AG09309 (cell line): ENCODE results near the gene TOX2.

Source experiments
- DNase-seq: peaks from one replicate; pipeline ENCODE4 v3.0.0-alpha.2; 2010; ENCODE audit warnings: low read depth
- H3K4me3 ChIP-seq: 2 replicates; pipeline ENCODE4 v1.5.1; 2011; ENCODE audit warnings: mild to moderate bottlenecking, low read depth, low read length, moderate library complexity; ENCODE audit not compliant: control insufficient read depth
- TF ChIP-seq, protein P1 (sequence below): IDR thresholded peaks from 2 replicates; pipeline ENCODE4 v1.5.1; 2011; ENCODE audit warnings: mild to moderate bottlenecking, low read depth, low read length, inconsistent platforms; ENCODE audit not compliant: insufficient read depth, control insufficient read depth; ENCODE audit errors: missing control alignments

The TOX2 gene

DNA sequence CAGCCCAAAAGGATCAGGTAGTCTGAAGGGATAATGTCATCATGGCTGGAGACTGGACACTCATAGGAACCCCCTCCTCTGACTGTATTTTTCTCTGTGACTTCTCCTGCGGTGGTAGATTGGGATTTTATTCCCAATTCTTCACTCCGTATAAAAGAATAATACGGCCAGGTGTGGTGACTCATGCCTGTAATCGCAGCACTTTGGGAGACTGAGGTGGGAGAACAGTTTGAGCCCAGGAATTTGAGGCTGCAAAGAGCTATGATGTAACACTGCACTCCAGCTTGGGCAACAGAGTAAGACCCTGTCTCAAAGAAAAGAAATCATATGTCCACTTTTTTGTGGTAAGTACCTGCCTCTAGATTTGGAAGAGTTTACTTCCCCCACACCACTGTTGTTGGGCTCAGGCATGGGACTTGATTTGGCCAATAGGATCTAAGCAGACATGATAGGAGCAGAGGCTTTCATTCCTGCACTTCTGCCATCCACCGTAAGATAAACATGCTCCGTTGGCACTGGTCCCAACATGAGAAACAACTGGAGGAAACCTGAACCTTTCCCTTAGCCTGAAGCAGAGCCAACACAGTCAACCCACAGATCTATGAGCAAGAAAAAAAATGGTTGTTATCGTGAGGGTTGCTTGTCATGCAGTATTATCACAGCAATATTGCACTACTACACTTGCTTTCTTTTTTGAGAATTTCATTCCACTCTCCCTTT lies 190.3 kb downstream of the TOX2 start:
- no peak for DNase-seq
- H3K4me3 ChIP-seq, result no peak overlapping the region
- TF ChIP-seq, protein P1, sequence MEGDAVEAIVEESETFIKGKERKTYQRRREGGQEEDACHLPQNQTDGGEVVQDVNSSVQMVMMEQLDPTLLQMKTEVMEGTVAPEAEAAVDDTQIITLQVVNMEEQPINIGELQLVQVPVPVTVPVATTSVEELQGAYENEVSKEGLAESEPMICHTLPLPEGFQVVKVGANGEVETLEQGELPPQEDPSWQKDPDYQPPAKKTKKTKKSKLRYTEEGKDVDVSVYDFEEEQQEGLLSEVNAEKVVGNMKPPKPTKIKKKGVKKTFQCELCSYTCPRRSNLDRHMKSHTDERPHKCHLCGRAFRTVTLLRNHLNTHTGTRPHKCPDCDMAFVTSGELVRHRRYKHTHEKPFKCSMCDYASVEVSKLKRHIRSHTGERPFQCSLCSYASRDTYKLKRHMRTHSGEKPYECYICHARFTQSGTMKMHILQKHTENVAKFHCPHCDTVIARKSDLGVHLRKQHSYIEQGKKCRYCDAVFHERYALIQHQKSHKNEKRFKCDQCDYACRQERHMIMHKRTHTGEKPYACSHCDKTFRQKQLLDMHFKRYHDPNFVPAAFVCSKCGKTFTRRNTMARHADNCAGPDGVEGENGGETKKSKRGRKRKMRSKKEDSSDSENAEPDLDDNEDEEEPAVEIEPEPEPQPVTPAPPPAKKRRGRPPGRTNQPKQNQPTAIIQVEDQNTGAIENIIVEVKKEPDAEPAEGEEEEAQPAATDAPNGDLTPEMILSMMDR, result no peak

DNA sequence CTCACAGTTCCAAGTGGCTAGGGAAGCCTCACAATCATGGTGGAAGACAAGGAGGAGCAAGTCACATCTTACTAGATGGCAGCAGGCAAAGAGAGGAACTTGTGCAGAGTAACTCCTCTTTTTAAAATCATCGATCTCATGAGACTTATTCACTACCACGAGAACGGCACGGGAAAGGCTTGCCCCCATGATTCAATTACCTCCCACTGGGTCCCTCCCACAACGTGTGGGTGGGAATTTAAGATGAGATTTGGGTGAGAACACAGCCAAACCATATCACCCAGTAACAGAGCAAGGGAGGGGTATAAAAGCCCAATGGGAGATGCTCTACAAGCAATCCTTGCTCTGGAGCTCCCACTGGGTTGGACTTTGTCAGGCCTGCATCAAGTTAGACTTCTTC lies 192.0 kb downstream of the TOX2 start:
- TF ChIP-seq, protein P1, result no peak
- no peak overlapping the region for H3K4me3 ChIP-seq
- no peak for DNase-seq

- no peak for DNase-seq
- TF ChIP-seq, protein P1, result peak; percentile 30
- no peak overlapping the region for H3K4me3 ChIP-seq
Observed at GRCh38 chr20:44109951-44110361, 195.3 kb downstream of the TOX2 start.

DNA sequence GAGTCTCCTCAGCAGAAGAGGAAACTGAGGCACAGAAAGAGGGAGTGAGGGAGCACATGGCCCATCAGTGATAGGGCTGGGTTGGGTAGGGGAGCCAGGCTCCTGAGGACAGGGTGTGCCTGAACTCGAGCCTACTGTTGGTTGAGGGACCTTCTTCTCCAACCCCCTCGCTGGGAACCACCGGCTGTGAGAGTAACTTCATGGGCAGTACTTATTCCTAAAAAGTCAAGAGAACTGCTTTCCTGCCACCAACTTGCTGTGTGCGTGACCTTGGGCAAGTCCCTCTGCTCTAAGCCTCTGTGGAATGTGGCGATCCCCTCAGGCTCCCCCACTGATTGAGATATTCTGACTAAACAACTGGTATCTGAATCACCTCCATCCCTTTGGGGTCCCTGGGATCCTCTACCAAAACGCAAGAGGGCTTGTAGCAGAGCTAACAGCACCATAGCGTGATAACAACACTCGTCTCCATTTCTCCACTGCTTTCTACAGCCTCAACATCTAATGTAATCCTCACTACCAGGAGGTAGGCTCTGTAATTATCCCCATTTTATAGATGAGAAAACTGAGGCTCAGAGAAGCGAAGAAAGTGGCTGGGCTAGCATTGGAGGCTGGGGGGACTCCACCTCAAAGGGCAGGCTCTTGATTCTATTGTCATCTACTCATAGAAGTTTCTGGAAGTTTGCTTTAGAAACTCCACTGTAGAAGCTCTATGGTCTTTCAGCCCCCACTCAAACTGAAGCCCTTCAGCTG lies 196.3 kb downstream of the TOX2 start:
- no peak overlapping the region for H3K4me3 ChIP-seq
- no peak for DNase-seq
- TF ChIP-seq, protein P1, result no peak

GRCh38 chr20:44111712-44112335 lies 197.2 kb downstream of the TOX2 start:
- TF ChIP-seq, protein P1, result no peak
- no peak overlapping the region for H3K4me3 ChIP-seq
- no peak for DNase-seq

- H3K4me3 ChIP-seq, result no peak overlapping the region
- no peak for DNase-seq
- TF ChIP-seq, protein P1, result no peak
Observed at GRCh38 chr20:44112456-44112855, 197.8 kb downstream of the TOX2 start.
